HG03575 (cell line): Measurements from ENCODE around the gene NPHP1.
"Not testable (repeated sequence)": the region's sequence is repeated elsewhere in the genome, so short reads cannot be mapped to it uniquely, and the experiment has no call there.

ENCODE experiments used
- ATAC-seq: cut with Tn5 transposase; IDR thresholded peaks from one replicate; pipeline ENCODE4 v1.9.1; 2021; ENCODE audit not compliant: unreplicated experiment, insufficient number of reproducible peaks, low FRiP score; ENCODE audit errors: extremely low read depth

NPHP1 gene

DNA sequence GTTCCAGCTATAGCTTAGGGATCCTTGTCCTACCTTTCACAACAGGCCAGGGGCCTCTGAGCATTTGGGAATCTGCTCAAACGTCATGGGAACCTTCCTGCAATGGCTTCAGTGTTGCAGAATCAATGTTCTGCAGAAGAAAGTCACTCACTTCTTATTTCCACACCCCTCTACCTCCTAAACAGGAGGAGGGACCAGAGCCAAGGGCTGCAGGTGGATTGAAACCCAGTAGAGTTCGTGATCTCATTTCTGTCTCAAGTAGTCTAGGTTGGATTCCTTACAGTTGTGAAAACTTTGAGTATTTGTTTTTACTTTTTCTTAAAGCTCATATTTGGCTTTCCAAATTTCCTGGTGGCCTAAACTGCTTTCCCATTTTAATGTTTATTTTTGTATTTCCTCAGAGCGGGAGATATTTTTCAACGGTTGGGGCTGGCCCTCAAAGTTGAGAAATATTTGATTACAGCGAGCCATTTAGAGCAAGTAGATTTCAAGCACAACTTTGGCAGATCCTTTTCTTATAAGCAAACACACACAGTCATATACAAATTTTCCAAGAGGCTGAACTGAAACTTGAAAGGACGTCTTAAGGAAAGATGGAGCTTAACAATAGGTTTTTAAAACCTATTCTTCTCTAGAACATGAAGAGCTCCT is 109.8 kb downstream of the NPHP1 start:
- not testable (repeated sequence) for ATAC-seq

DNA sequence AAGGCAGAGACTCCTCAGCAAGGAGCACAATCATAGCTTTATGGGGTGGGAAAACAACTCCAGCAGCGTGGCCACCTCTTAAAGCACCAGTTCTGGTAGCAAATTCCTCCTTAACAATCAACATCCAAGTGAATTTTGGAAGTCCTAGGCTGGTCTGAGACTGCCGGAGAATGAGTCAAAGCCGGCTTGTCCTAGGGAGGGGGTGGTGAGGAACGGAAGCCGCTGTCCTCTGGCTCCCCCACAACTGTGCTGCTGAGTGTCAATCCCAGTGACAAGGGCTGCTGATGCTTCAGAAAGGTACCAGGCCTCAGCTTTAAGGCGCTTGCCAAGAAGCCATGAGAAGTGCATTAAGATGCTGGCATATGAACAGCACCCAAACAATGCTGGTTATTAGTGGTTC is 110.9 kb downstream of the NPHP1 start:
- ATAC-seq: not testable (repeated sequence)

DNA sequence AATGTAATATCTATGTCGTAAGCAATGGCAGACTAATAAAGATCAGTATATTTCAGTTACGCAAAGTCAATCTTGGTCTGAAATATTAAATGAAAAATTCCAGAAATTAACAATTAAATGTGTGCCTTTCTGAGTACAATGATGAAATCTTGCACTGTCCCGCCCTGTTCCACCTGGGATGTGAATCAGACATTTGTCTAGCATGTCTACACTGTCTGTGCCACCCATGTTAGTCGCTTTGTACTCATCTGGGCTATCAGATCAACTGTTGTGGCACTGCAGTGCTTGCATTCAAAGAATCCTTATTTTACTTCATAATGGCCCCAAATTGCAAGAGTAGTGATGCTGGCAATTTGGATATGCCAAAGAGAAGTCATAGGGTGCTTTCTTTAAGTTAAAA is 114.6 kb downstream of the NPHP1 start:
- not testable (repeated sequence) for ATAC-seq

DNA sequence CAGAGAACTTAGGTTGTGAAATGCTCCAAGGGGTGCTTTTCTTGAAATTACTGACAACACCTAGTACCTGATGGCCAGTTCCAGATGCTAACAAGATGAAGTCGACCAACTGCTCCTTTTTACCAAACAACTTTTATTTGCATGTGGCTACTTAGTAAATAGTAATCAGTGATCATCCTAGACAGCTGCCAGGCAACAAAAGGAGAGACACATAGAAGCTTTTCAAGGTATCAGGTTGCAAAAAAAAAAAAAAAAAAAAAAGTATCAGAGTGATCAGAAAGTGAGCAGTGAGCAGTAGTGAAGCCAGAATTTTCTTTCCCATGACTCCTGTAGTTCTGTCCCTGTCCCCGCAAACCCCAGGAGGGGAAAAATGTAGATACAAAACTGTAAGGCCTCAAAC is 121.1 kb downstream of the NPHP1 start:
- not testable (repeated sequence) for ATAC-seq

DNA sequence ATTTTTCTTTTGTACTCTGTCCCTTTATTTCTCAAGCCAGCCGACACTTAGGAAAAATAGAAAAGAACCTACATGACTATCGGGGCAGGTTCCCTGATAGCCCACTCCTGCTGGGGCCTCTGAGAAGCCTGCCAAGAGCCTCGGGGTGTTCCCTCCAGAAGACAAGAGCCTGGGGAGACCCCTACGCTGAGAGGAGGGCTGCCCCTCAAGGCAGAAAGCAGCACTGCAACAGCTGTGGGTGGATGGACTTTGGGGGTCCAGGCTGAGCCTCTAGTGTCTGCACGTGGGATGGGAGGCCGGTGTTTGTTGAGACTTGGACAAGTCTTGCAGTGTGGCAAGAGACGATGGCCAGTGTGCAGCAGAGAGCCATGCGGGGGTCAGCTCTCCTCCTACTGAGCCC is 121.7 kb downstream of the NPHP1 start:
- not testable (repeated sequence) for ATAC-seq

DNA sequence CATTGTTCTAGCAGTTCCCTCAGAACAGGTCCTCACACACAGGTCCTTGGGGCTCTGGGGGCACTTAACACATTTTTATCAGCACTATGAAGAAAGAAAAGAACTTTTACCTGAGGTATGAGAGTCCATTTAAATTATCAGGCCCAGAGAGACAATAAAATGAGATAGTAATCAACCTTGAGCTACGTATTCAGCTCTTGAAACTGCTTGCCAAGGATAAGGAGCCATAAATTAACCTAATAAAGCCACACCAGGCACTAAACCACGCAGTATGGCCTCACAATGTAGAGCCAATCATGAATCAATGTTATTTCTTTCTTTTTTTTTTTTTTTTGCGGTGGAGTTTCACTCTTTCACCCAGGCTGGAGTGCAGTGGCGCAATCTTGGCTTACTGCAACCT is 126.7 kb downstream of the NPHP1 start:
- ATAC-seq: not testable (repeated sequence)

DNA sequence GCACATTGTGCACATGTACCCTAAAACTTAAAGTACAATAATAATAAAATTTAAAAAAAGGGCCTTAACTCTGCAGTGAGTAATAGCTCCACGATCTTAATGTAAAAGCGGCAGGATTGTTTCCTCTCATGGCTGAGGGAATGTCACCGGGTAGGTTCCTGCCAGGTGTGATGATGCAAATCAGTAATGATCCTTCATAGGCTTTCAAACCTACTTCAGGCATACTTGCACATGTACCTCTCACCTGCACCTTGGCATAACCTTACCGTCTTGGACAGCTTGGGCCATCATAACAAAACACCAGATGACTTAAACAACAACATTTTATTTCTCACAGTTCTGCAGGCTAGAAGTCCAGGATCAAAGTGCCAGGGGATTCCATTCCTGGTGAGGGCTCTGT is 128.9 kb downstream of the NPHP1 start:
- not testable (repeated sequence) for ATAC-seq
